Measurements from ENCODE around the gene ALAS1. TPM values are rescaled to one million over a fixed set of nuclear protein-coding genes. Genes with fewer than 3 reads are reported as not detected.

Gene ALAS1
- polyA plus RNA-seq, 1 experiment, result 61.7 TPM

DNA sequence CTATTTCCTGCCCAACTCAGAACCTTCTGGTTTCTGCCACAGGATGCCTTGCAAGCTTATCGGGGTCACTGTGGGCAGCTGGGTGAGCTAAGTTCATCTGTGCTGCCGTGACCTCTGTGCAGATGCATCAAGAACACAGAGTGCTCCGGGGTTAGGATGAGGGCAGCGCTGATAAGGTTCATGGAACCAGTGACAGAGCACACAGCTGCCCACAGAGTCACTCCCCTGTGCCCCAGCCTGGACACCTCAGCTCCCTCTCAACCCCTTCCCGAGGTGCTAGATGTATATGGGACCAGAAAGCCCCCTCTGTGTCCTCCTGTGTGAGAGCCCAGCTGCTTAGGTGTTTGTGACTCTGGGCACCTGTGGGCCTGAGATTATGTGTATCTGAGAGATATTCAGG, 15.8 kb upstream of the ALAS1 start:
- DNase-seq (ENCODE audit: low read depth, low spot score), result no peak
- POLR2A ChIA-PET, result interaction anchor here (0.5 kb wide), 1 partner anchor 157 kb away, joined by 4 read pairs; no protein-coding TSS in a partner anchor
- H3K9me3 ChIP-seq (ENCODE audit: control insufficient read depth, insufficient read depth, low read length), result no peaks in the 10 kb centered on the region
- CTCF ChIA-PET, result no interaction called here
- H3K27me3 ChIP-seq (ENCODE audit: control insufficient read depth, insufficient read depth, low read length), result peaks cover 2% of the 10 kb centered on the region
- no peak overlapping the region for H3K4me3 ChIP-seq (ENCODE audit: low read depth, low read length)
- TF ChIP-seq, protein P1, sequence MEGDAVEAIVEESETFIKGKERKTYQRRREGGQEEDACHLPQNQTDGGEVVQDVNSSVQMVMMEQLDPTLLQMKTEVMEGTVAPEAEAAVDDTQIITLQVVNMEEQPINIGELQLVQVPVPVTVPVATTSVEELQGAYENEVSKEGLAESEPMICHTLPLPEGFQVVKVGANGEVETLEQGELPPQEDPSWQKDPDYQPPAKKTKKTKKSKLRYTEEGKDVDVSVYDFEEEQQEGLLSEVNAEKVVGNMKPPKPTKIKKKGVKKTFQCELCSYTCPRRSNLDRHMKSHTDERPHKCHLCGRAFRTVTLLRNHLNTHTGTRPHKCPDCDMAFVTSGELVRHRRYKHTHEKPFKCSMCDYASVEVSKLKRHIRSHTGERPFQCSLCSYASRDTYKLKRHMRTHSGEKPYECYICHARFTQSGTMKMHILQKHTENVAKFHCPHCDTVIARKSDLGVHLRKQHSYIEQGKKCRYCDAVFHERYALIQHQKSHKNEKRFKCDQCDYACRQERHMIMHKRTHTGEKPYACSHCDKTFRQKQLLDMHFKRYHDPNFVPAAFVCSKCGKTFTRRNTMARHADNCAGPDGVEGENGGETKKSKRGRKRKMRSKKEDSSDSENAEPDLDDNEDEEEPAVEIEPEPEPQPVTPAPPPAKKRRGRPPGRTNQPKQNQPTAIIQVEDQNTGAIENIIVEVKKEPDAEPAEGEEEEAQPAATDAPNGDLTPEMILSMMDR (IDR thresholded peaks at IDR 0.05; ENCODE audit: low read depth, low read length), result no peak
- no peak overlapping the region for H3K27ac ChIP-seq (ENCODE audit: low read depth, low read length)

DNA sequence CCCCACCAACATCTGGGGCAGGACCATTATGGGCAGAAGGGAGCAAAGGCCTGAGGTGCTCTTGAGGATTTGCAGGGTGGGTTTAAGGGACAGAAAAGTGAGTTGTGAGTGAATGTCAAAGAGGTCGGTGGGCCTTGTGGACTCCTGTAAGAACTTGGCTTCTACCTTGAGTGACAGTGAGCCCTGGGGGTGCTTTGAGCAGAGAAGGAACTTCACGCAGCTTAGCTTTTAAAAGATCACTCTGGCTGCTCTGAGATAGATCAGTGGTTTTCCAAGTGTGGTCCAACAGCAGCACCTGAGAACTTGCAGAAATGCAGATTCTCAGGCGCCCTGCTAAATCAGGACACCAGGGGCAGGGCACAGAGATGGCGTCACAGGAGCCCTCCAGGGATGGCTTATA, 15.3 kb upstream of the ALAS1 start:
- DNase-seq (ENCODE audit: low read depth, low spot score), result no peak
- ChIA-PET POLR2A (interaction anchor here (0.5 kb wide), 1 partner anchor 157 kb away, joined by 4 read pairs; no protein-coding TSS in a partner anchor), CTCF (no interaction called here)
- H3K27me3 ChIP-seq (ENCODE audit: control insufficient read depth, insufficient read depth, low read length), result peaks cover 2% of the 10 kb centered on the region
- no peaks in the 10 kb centered on the region for H3K9me3 ChIP-seq (ENCODE audit: control insufficient read depth, insufficient read depth, low read length)
- H3K4me3 ChIP-seq (ENCODE audit: low read depth, low read length), result no peak overlapping the region
- H3K27ac ChIP-seq (ENCODE audit: low read depth, low read length), result no peak overlapping the region
- TF ChIP-seq, protein P1 (IDR thresholded peaks at IDR 0.05; ENCODE audit: low read depth, low read length), result no peak

DNA sequence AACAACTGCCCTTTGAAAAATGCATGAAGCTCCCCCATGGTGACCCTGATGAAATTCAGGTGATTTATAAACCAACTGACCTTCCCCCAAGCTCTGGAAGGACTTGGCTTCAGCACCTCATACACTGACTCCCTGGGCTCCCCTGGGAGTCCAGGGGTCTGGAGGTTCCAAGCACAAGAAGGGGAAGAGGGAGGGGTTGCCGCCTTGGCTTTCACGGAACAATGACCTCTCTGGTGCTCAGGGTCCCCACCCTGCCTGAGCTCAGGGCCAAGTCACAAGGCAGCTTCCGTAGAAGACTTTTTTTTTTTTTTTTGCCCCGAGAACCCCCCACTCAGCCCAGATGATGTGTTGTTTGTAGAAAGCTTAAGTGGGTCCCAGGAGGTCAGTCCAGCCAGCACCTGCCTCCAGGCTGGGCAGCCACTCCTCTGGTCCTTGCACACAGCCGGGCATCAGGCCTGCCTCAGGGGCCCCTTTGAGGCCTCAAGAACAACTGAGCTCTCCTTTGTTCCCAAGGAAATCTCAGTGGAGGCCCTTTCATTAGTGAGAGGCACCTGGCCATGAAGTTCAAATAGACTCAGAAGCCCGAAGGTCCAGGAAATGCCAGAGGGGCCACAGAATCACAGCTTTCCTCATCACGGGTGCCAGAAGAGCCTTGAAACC, 14.0 kb upstream of the ALAS1 start:
- H3K27me3 ChIP-seq (ENCODE audit: control insufficient read depth, insufficient read depth, low read length), result no peaks in the 10 kb centered on the region
- TF ChIP-seq, protein P1 (IDR thresholded peaks at IDR 0.05; ENCODE audit: low read depth, low read length), result no peak
- ChIA-PET POLR2A (no interaction called here), CTCF (no interaction called here)
- no peak for DNase-seq (ENCODE audit: low read depth, low spot score)
- H3K4me3 ChIP-seq (ENCODE audit: low read depth, low read length), result no peak overlapping the region
- H3K9me3 ChIP-seq (ENCODE audit: control insufficient read depth, insufficient read depth, low read length), result no peaks in the 10 kb centered on the region
- no peak overlapping the region for H3K27ac ChIP-seq (ENCODE audit: low read depth, low read length)

DNA sequence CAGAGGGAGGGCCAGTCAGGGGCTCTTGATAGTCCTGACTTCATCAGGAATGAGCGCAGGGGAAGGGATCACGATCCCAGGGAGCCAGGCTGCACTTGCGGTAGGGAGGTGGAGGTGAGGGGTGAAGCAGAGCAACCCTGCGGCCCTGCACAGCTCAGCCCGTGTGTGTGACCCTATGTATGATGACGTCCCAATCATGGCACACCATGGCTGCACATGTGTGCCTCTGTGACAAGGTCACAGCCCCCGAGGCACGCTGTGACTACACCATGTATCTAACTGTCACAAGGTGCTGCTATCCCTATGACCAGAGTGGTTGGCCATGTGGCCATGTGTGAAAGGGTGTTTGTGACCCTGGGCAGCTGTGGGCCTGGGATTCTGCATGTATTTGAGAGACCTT, 13.3 kb upstream of the ALAS1 start:
- POLR2A ChIA-PET, result no interaction called here
- no peak for DNase-seq (ENCODE audit: low read depth, low spot score)
- no peak overlapping the region for H3K27ac ChIP-seq (ENCODE audit: low read depth, low read length)
- TF ChIP-seq, protein P1 (IDR thresholded peaks at IDR 0.05; ENCODE audit: low read depth, low read length), result no peak
- no peaks in the 10 kb centered on the region for H3K27me3 ChIP-seq (ENCODE audit: control insufficient read depth, insufficient read depth, low read length)
- no peak overlapping the region for H3K4me3 ChIP-seq (ENCODE audit: low read depth, low read length)
- no peaks in the 10 kb centered on the region for H3K9me3 ChIP-seq (ENCODE audit: control insufficient read depth, insufficient read depth, low read length)
- CTCF ChIA-PET, result no interaction called here

DNA sequence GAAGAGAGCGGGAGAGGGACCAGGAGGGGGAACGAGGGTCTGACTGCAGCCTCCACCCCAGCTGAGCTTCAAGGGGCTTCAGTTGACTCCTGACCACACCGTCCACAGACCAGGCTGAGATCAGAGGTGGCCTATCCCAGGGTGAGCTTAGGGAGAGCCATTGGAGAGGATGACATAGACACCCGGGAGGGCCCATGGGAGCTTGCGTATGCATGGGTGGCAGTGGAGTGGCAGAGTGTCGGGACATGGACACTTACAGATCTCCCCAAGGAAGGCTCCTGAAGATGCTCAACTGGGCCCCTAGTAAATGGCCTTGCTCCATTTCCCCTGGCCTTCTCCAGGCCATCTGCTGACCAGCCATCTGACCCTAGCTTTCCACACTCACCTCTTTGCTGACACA, 12.6 kb upstream of the ALAS1 start:
- CTCF ChIA-PET, result interaction anchor here (1.0 kb wide), 1 partner anchor 35 kb away, joined by 3 read pairs; no protein-coding TSS in a partner anchor
- no peak for DNase-seq (ENCODE audit: low read depth, low spot score)
- H3K27ac ChIP-seq (ENCODE audit: low read depth, low read length), result no peak overlapping the region
- no peak overlapping the region for H3K4me3 ChIP-seq (ENCODE audit: low read depth, low read length)
- POLR2A ChIA-PET, result interaction anchor here (1.7 kb wide), 1 partner anchor 31 kb away, joined by 4 read pairs; the partner anchor contains the start of gene POC1A
- TF ChIP-seq, protein P1 (IDR thresholded peaks at IDR 0.05; ENCODE audit: low read depth, low read length), result no peak
- H3K9me3 ChIP-seq (ENCODE audit: control insufficient read depth, insufficient read depth, low read length), result no peaks in the 10 kb centered on the region; the same call in 1 of the 2 replicates
- no peaks in the 10 kb centered on the region for H3K27me3 ChIP-seq (ENCODE audit: control insufficient read depth, insufficient read depth, low read length)
